ENCODE data around the gene NETO1.

DNA sequence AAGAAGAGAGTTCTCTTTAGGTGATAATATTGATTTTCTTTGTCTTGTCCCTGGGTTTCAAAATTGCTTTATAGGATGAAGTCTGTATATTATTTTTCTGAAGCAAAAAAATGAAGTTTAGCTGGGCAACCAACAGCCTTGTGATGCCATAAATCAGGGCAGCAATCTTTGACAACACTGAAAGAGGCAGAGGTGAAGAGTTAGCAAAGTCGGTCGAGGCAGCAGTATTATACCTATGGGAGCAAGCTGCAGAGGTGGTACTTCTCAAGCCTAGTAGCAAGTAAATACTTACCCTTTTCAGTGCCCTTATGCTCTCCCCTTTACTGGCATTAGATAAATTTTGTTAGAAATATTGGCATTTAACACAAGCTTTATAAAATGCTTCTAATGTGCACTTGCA is 92.9 kb downstream of the NETO1 start:
- TF ChIP-seq EZH2 (IDR thresholded peaks at IDR 0.05; ENCODE audit: low read length, missing control alignments): no peak
- TF ChIP-seq, protein P1, sequence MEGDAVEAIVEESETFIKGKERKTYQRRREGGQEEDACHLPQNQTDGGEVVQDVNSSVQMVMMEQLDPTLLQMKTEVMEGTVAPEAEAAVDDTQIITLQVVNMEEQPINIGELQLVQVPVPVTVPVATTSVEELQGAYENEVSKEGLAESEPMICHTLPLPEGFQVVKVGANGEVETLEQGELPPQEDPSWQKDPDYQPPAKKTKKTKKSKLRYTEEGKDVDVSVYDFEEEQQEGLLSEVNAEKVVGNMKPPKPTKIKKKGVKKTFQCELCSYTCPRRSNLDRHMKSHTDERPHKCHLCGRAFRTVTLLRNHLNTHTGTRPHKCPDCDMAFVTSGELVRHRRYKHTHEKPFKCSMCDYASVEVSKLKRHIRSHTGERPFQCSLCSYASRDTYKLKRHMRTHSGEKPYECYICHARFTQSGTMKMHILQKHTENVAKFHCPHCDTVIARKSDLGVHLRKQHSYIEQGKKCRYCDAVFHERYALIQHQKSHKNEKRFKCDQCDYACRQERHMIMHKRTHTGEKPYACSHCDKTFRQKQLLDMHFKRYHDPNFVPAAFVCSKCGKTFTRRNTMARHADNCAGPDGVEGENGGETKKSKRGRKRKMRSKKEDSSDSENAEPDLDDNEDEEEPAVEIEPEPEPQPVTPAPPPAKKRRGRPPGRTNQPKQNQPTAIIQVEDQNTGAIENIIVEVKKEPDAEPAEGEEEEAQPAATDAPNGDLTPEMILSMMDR (conservative IDR thresholded peaks at IDR 0.05 in 1 of 2, IDR thresholded peaks at IDR 0.05 in 1 of 2; ENCODE audit: low read depth in 1 of 2, low read length in 2 of 2): no peak
